Large intestine (tissue), 3 donors: Measurements from ENCODE around the gene ZNHIT3. TPM values are rescaled to one million over a fixed set of nuclear protein-coding genes. Genes with fewer than 3 reads are reported as not detected.

Experiments used
- DNase-seq, 2 donors: peaks; one replicate each; pipeline versions ENCODE4 v3.0.0 to v3.0.0-alpha.2; 2013
- H3K27ac ChIP-seq: one replicate; pipeline ENCODE4 v1.5.1; 2013; ENCODE audit warnings: low read length
- H3K27me3 ChIP-seq: 2 replicates; pipeline ENCODE4 v1.6.1; 2013; ENCODE audit warnings: low read length; ENCODE audit not compliant: control insufficient read depth, insufficient read depth
- H3K36me3 ChIP-seq: 2 replicates; pipeline ENCODE4 v1.6.1; 2013; ENCODE audit warnings: low read length; ENCODE audit not compliant: control insufficient read depth, insufficient read depth
- H3K4me1 ChIP-seq: one replicate; pipeline ENCODE4 v1.6.1; 2013; ENCODE audit warnings: low read length; ENCODE audit not compliant: control insufficient read depth, insufficient read depth
- H3K4me3 ChIP-seq: one replicate; pipeline ENCODE4 v1.5.1; 2013; ENCODE audit warnings: low read length
- H3K9me3 ChIP-seq: one replicate; pipeline ENCODE4 v1.6.1; 2013; ENCODE audit warnings: mild to moderate bottlenecking, low read depth, low read length, moderate library complexity; ENCODE audit not compliant: control insufficient read depth
- WGBS: methylation state at CpG from one replicate; pipeline ENCODE4 v1.1.5; 2013; ENCODE audit warnings: low lambda C conversion rate; ENCODE audit not compliant: insufficient coverage; 5-methylcytosine and 5-hydroxymethylcytosine counted together
- polyA plus RNA-seq: library from polyadenylated mRNA; unstranded; fragments of 120-200 nt; gene quantifications from one replicate; pipeline ENCODE4 v1.2.1, GENCODE V29; 2013

The ZNHIT3 gene
- polyA plus RNA-seq, 1 donor, result 50.7 TPM

DNA sequence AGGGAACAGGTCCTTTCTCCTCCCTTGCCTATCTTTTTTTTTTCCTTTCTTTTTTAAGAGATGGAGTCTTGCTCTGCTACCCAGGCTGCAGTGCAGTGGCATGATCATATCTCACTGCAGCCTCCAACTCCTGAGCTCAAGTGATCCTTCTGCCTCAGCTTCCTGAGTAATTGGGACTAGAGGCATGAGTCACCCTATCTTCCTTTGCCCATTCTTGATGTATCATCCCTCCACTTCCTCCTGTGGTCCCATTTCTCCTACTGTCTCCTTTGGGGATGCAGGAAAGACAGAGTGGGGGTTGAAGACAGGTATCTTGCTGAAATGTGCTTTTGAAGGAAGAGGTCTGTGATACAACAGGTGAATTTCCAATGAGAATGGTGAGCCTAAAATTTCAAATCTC lies 42.6 kb downstream of the ZNHIT3 start:
- H3K27ac ChIP-seq, result no peak overlapping the region
- H3K9me3 ChIP-seq, result no peaks in the 10 kb centered on the region
- H3K4me3 ChIP-seq, result no peak overlapping the region
- H3K27me3 ChIP-seq, result no peaks in the 10 kb centered on the region
- peaks cover 77% of the 10 kb centered on the region for H3K36me3 ChIP-seq
- H3K4me1 ChIP-seq, result peaks cover 8% of the 10 kb centered on the region
- DNase-seq, result no peak

DNA sequence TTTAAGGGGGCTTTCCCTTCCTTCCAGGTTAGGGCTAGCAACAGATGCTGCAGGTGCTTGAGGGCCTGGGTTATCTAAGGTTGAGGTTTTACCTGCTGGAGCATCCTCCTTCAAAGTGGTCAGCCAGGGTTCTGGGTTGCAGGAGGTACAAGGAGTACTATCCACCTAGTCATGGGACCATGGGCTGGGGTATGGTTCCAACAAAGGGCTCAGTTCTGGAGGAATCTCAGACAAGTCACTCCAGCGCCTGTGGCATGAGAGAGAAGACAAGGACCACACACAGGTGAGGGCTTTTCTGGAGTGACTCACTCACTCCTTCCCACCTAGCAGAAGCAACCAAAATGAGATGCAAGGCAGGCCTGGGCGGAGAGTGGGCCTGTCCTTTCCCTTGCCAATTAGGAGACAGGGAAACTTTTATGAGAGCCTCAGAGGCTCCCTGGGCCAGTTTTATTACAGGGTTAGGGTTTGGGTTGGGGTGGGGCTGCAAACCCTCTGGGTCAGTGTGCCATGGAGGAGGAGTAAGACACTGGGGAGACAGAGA lies 46.0 kb downstream of the ZNHIT3 start:
- Histone ChIP-seq H3K4me3 (no peak overlapping the region), H3K27me3 (no peaks in the 10 kb centered on the region), H3K27ac (no peak overlapping the region), H3K4me1 (peaks cover 8% of the 10 kb centered on the region), H3K36me3 (peaks cover 55% of the 10 kb centered on the region), H3K9me3 (no peaks in the 10 kb centered on the region)
- WGBS, result no CpG with 5 or more reads among the region's 2 CpGs
- DNase-seq, result no peak

DNA sequence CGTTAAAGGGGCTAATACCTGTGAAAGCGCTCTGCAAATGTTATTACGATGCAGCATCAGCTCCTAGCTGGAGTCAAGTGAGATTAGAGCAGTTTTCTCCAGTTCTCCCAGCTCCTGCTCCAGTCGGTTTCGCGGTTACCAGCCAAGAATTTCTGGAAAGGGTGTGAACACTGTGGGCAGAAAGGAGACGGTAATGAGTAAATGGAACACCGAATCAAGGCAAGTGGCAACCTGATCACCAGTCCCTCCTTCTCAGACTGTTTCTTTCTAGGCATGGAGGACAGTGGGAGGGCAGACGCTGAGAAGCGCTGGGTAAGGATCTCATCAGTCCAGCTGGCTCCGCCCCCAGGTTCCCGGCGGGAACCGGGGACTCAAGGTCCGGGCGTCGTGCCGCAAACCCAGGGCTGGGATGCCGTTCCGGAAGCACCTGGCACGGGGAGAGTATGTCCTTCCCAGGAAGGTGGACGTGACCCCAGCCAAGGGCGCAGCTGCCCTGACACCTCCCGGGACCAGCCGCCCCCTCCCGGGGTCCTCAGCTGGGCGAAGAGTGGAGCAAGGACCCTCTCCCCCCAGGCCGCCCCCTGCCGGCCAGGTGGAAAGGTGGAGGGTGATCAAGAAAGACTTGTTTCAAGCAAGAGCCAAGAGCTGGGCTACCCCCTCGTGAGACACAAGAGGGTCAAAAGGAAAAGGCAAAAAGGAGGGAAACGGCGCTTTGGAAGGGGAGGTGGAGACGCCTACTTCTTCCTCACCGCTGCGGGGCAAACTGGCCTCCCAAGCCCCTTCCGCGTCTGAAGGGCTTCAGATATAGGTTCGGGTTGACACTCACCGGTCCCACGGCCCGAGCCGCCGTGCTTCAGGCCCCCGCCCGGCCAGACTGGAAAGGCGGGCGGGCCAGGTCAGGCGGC lies 47.7 kb downstream of the ZNHIT3 start:
- DNase-seq, result peak; percentile 79 to 86
- H3K36me3 ChIP-seq, result peaks cover 47% of the 10 kb centered on the region
- WGBS, result no CpG with 5 or more reads among the region's 48 CpGs

DNA sequence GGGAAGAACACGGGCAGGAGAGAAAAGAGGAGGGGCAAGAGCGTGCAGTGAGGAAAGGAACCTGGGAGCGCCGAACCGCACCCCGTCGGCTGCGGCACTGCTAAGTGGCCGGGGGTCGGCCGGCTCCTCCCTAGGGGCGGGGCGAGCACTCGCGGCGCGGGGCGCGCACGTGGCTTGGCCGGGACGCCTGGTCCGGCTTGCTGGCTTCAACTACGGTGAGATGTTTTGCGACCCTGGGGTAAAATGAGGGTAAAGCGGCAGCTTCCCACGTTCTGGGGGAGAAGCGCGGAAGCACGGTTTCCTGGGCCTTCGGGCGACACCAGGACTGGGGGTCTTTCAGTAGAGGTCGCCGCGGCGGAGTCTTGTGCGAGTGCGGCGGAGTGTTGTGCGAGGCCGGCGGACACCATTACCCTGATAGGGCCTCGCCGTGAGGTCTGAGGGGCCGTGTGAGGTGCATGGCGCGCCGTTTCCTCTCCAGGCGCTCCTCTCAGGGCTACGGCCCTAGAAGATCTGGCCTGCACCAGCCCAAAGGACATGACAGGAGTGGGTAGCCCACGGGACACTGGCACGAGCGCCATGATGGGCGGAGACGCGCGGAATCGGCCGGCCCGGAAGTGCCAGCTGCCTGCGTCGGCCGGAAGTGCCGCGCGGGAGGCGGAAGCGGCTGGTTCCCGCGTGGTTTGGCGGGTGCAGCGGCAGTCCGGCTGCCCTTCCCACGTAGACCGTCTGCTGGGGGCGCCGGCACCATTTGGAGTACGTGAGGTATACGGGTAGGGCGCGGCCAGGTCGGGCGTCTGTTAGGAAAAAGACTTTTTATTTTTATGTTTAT lies 48.6 kb downstream of the ZNHIT3 start, which contains the start of the genes MYO19 and PIGW:
TSS of gene MYO19 (minus strand) at position 29 of the 829 bp plus-strand sequence. CDS start 2,330 bp downstream, outside the sequence.
TSS of gene PIGW (plus strand) at position 148 of the 829 bp plus-strand sequence. CDS start 2,115 bp downstream, outside the sequence.
- peaks cover 8% of the 10 kb centered on the region for H3K4me1 ChIP-seq
- peak within 1 kb of the TSS; percentile 97 for H3K4me3 ChIP-seq
- peak within 1 kb of the TSS; percentile 99 for H3K27ac ChIP-seq
- H3K36me3 ChIP-seq, result peaks cover 39% of the 10 kb centered on the region
- H3K9me3 ChIP-seq, result no peaks in the 10 kb centered on the region
- peak; percentile 92 to 96 for DNase-seq
- no peaks in the 10 kb centered on the region for H3K27me3 ChIP-seq
- no CpG with 5 or more reads among the region's 83 CpGs for WGBS

More for the DNA sequence above, 47.7 kb downstream of the ZNHIT3 start:
- Histone ChIP-seq H3K4me1 (peaks cover 8% of the 10 kb centered on the region), H3K27ac (peak overlapping the region; percentile 99), H3K27me3 (no peaks in the 10 kb centered on the region), H3K9me3 (no peaks in the 10 kb centered on the region), H3K4me3 (peak overlapping the region; percentile 97)

DNA sequence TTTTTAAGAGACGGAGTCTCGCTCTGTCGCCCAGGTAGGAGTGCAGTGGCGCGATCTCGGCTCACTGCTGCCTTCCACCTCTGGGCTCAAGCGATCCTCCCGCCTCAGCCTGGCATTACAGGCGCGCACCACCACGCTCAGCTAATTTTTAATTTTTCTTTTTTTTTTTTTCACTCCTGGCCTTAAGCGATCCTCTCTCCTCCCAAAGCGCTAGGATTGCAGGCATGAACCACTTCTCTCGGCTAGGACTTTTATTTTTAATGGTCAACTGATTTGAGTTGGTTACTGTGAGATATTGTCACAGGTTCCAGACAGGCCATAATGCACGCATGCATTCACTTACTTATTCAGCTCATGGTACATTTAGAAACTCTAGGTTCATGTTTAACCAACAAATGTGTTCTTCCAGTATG lies 49.2 kb downstream of the ZNHIT3 start:
- WGBS, result 23% methylated on average over 4 of the region's 15 CpGs
- H3K27me3 ChIP-seq, result no peaks in the 10 kb centered on the region
- H3K27ac ChIP-seq, result peak overlapping the region; percentile 99
- no peaks in the 10 kb centered on the region for H3K9me3 ChIP-seq
- peaks cover 8% of the 10 kb centered on the region for H3K4me1 ChIP-seq
- peaks cover 36% of the 10 kb centered on the region for H3K36me3 ChIP-seq
- H3K4me3 ChIP-seq, result peak overlapping the region; percentile 97
- no peak for DNase-seq

DNA sequence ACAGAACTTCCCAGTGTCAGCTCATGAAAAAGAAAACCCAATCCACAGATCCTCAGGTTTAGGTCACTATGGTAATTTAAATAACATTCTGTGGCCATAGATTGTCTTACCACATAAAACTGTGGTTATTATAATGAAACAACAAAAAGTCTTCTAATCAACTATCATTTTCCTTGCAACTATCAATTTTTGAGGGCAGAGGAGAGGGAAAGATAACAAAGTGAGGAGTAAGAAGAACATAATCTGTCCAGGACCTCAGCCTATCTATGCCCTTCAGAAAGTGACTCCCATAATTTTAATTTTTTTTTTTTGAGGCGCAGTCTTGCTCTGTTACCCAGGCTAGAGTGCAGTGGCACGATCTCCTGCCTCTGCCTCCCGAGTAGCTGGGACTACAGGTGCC lies 54.2 kb downstream of the ZNHIT3 start:
- Histone ChIP-seq H3K27me3 (no peaks in the 10 kb centered on the region), H3K36me3 (peaks cover 13% of the 10 kb centered on the region), H3K4me1 (no peaks in the 10 kb centered on the region), H3K9me3 (no peaks in the 10 kb centered on the region), H3K27ac (no peak overlapping the region), H3K4me3 (no peak overlapping the region)
- no CpG with 5 or more reads among the region's 3 CpGs for WGBS
- DNase-seq, result no peak

DNA sequence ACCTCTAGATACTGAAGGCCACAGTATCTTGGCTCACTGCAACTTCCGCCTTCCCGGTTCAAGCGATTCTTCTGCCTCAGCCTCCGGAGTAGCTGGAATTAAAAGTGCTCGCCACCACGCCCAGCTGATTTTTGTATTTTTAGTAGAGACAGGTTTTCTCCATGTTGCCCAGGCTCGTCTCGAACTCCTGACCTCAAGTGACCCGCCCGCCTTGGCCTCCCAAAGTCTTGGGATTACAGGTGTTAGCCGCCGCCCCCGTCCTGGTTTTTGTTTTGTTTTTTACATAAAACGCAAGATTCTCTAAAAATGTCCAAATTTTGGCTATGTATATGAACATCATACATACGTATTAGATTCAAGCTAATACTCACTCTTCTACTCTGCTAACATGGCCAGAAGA lies 56.3 kb downstream of the ZNHIT3 start:
- H3K36me3 ChIP-seq, result peaks cover 4% of the 10 kb centered on the region
- DNase-seq, result no peak
- H3K27ac ChIP-seq, result no peak overlapping the region
- H3K9me3 ChIP-seq, result no peaks in the 10 kb centered on the region
- H3K27me3 ChIP-seq, result no peaks in the 10 kb centered on the region
- H3K4me1 ChIP-seq, result peaks cover 2% of the 10 kb centered on the region
- no peak overlapping the region for H3K4me3 ChIP-seq
- 100% methylated on average over 6 of the region's 15 CpGs for WGBS

DNA sequence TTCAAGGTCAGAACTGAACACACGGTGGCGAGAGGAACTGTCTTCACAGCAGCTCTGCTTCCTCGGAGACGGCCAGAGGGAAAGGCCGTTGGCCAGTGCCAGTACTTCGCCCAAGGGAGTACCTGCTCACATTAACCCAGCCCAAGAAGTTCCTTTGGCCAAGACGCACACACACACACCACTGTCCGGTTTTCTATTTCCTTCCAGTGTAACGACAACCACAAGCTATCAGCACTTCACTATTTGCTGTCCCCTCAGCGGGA lies 57.5 kb downstream of the ZNHIT3 start:
- Histone ChIP-seq H3K4me3 (peak overlapping the region; percentile 99), H3K4me1 (peaks cover 8% of the 10 kb centered on the region), H3K27me3 (no peaks in the 10 kb centered on the region), H3K27ac (peak overlapping the region; percentile 100), H3K36me3 (no peaks in the 10 kb centered on the region), H3K9me3 (no peaks in the 10 kb centered on the region)
- DNase-seq, result peak; percentile 43 to 76
- no CpG with 5 or more reads among the region's 10 CpGs for WGBS

DNA sequence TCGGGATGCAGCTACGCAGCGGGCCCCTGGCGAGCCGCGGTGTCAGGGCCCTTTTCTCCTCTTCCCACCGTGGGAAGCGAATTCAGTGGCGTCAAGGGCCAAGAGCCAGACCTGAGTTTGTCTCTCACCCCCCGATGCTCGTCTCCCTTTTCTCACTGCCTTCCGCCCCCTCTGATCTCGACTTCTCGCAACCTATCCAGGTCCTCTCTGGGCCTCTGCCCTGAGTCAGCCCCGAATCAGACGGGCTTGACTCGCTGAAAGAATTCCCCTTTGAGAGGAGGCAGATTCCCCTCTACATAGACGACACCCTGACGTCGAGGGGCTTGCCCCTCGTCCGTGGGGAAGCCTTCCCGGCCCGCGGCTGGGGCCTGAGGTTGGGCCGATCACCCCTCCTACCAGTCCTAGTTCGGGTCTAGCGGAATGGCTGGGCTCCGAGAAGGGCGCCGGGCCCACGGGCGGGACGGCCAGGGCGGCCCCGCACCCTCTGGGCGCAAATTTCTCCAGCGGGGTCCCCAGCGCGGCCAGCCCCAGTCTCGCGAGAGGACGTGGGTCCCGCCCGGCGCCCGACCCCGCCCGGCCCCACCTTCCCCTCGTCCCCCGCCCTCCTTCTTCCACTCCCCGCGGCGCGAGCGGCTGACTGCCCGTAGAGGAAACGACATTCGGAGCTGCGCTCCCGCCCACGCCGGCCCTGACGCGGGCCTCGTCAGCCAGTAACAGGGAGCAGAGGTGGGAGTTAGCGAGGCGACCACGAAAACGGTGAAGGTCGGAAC lies 58.0 kb downstream of the ZNHIT3 start, which contains the start of gene GGNBP2:
TSS of gene GGNBP2 (plus strand) at position 613 of the 770 bp plus-strand sequence. CDS start 806 bp downstream, outside the sequence.
- Histone ChIP-seq H3K4me3 (peak within 1 kb of the TSS; percentile 99), H3K4me1 (peaks cover 8% of the 10 kb centered on the region), H3K9me3 (no peaks in the 10 kb centered on the region), H3K27me3 (no peaks in the 10 kb centered on the region), H3K36me3 (no peaks in the 10 kb centered on the region), H3K27ac (peak within 1 kb of the TSS; percentile 100)
- 0% methylated on average over 3 of the region's 71 CpGs for WGBS
- DNase-seq, result peak; percentile 88 to 95
